Measurements from ENCODE around the gene POLR1F.

The POLR1F gene

GRCh38 chr7:19708397-19709248, at the start of gene POLR1F:
Gene POLR1F, minus strand, starts transcription at chr7:19709037. Its CDS starts 21 bp downstream, at chr7:19709016.
- Histone ChIP-seq H3K9me3 (ENCODE audit: control insufficient read depth in 5 of 5, low read length in 5 of 5) (no peaks in the 10 kb centered on the region), H3K4me3 (ENCODE audit: low read depth in 1 of 5, low read length in 5 of 5) (peak within 1 kb of the TSS; percentile 96 to 100 (median 99)), H3K9ac (ENCODE audit: low read length in 5 of 5) (peak within 1 kb of the TSS; percentile 86 to 95 (median 92)), H3K27ac (ENCODE audit: low read depth, low read length) (peak within 1 kb of the TSS; percentile 61), H3K27me3 (ENCODE audit: control insufficient read depth in 5 of 5, insufficient read depth in 4 of 5, low read length in 5 of 5) (no peaks in the 10 kb centered on the region), H3K36me3 (ENCODE audit: control insufficient read depth in 5 of 5, insufficient read depth in 5 of 5, low read length in 5 of 5) (peaks cover 0 to under 1% (median 0%) of the 10 kb centered on the region in 5 donors), H3K4me1 (ENCODE audit: control insufficient read depth in 5 of 5, insufficient read depth in 5 of 5, low read length in 5 of 5) (peaks cover 6 to 27% (median 23%) of the 10 kb centered on the region in 5 donors)

- no peaks in the 10 kb centered on the region for H3K9me3 ChIP-seq (ENCODE audit: control insufficient read depth in 5 of 5, low read length in 5 of 5)
- no peak overlapping the region for H3K9ac ChIP-seq (ENCODE audit: low read length in 5 of 5)
- no peak overlapping the region for H3K4me3 ChIP-seq (ENCODE audit: low read depth in 1 of 5, low read length in 5 of 5)
- no peaks in the 10 kb centered on the region for H3K36me3 ChIP-seq (ENCODE audit: control insufficient read depth in 5 of 5, insufficient read depth in 5 of 5, low read length in 5 of 5)
- no peaks in the 10 kb centered on the region for H3K27me3 ChIP-seq (ENCODE audit: control insufficient read depth in 5 of 5, insufficient read depth in 4 of 5, low read length in 5 of 5)
- H3K27ac ChIP-seq (ENCODE audit: low read depth, low read length): no peak overlapping the region
- no peaks in the 10 kb centered on the region for H3K4me1 ChIP-seq (ENCODE audit: control insufficient read depth in 5 of 5, insufficient read depth in 5 of 5, low read length in 5 of 5)
These were observed 45.8 kb upstream of the POLR1F start for GRCh38 chr7:19754521-19755116.

- no peak overlapping the region for H3K9ac ChIP-seq (ENCODE audit: low read length in 5 of 5)
These were observed 43.2 kb upstream of the POLR1F start for GRCh38 chr7:19752020-19752419.

GRCh38 chr7:19749658-19750057, 40.8 kb upstream of the POLR1F start:
- no peaks in the 10 kb centered on the region for H3K36me3 ChIP-seq (ENCODE audit: control insufficient read depth in 5 of 5, insufficient read depth in 5 of 5, low read length in 5 of 5)
- H3K27ac ChIP-seq (ENCODE audit: low read depth, low read length): no peak overlapping the region
- H3K9ac ChIP-seq (ENCODE audit: low read length in 5 of 5): no peak overlapping the region
- H3K27me3 ChIP-seq (ENCODE audit: control insufficient read depth in 5 of 5, insufficient read depth in 4 of 5, low read length in 5 of 5): no peaks in the 10 kb centered on the region
- no peaks in the 10 kb centered on the region for H3K4me1 ChIP-seq (ENCODE audit: control insufficient read depth in 5 of 5, insufficient read depth in 5 of 5, low read length in 5 of 5)
- no peak overlapping the region for H3K4me3 ChIP-seq (ENCODE audit: low read depth in 1 of 5, low read length in 5 of 5)
- no peaks in the 10 kb centered on the region for H3K9me3 ChIP-seq (ENCODE audit: control insufficient read depth in 5 of 5, low read length in 5 of 5)

More at GRCh38 chr7:19752020-19752419, 43.2 kb upstream of the POLR1F start:
- Histone ChIP-seq H3K4me1 (ENCODE audit: control insufficient read depth in 5 of 5, insufficient read depth in 5 of 5, low read length in 5 of 5) (no peaks in the 10 kb centered on the region), H3K9me3 (ENCODE audit: control insufficient read depth in 5 of 5, low read length in 5 of 5) (no peaks in the 10 kb centered on the region), H3K4me3 (ENCODE audit: low read depth in 1 of 5, low read length in 5 of 5) (no peak overlapping the region), H3K27me3 (ENCODE audit: control insufficient read depth in 5 of 5, insufficient read depth in 4 of 5, low read length in 5 of 5) (no peaks in the 10 kb centered on the region), H3K36me3 (ENCODE audit: control insufficient read depth in 5 of 5, insufficient read depth in 5 of 5, low read length in 5 of 5) (no peaks in the 10 kb centered on the region), H3K27ac (ENCODE audit: low read depth, low read length) (no peak overlapping the region)

- H3K27me3 ChIP-seq (ENCODE audit: control insufficient read depth in 5 of 5, insufficient read depth in 4 of 5, low read length in 5 of 5): no peaks in the 10 kb centered on the region
- no peak overlapping the region for H3K4me3 ChIP-seq (ENCODE audit: low read depth in 1 of 5, low read length in 5 of 5)
- no peak overlapping the region for H3K9ac ChIP-seq (ENCODE audit: low read length in 5 of 5)
- H3K27ac ChIP-seq (ENCODE audit: low read depth, low read length): no peak overlapping the region
- H3K36me3 ChIP-seq (ENCODE audit: control insufficient read depth in 5 of 5, insufficient read depth in 5 of 5, low read length in 5 of 5): no peaks in the 10 kb centered on the region
- no peaks in the 10 kb centered on the region for H3K4me1 ChIP-seq (ENCODE audit: control insufficient read depth in 5 of 5, insufficient read depth in 5 of 5, low read length in 5 of 5)
- no peaks in the 10 kb centered on the region for H3K9me3 ChIP-seq (ENCODE audit: control insufficient read depth in 5 of 5, low read length in 5 of 5)
These were observed 39.0 kb upstream of the POLR1F start for GRCh38 chr7:19747740-19748339.

GRCh38 chr7:19744075-19744474, 35.2 kb upstream of the POLR1F start:
- Histone ChIP-seq H3K27ac (ENCODE audit: low read depth, low read length) (no peak overlapping the region), H3K9ac (ENCODE audit: low read length in 5 of 5) (no peak overlapping the region), H3K9me3 (ENCODE audit: control insufficient read depth in 5 of 5, low read length in 5 of 5) (no peaks in the 10 kb centered on the region), H3K36me3 (ENCODE audit: control insufficient read depth in 5 of 5, insufficient read depth in 5 of 5, low read length in 5 of 5) (no peaks in the 10 kb centered on the region), H3K4me3 (ENCODE audit: low read depth in 1 of 5, low read length in 5 of 5) (no peak overlapping the region), H3K4me1 (ENCODE audit: control insufficient read depth in 5 of 5, insufficient read depth in 5 of 5, low read length in 5 of 5) (no peaks in the 10 kb centered on the region), H3K27me3 (ENCODE audit: control insufficient read depth in 5 of 5, insufficient read depth in 4 of 5, low read length in 5 of 5) (no peaks in the 10 kb centered on the region)

- no peak overlapping the region for H3K27ac ChIP-seq (ENCODE audit: low read depth, low read length)
- no peak overlapping the region for H3K4me3 ChIP-seq (ENCODE audit: low read depth in 1 of 5, low read length in 5 of 5)
- H3K27me3 ChIP-seq (ENCODE audit: control insufficient read depth in 5 of 5, insufficient read depth in 4 of 5, low read length in 5 of 5): peaks cover 0 to 5% (median 0%) of the 10 kb centered on the region in 5 donors
- no peak overlapping the region for H3K9ac ChIP-seq (ENCODE audit: low read length in 5 of 5)
- no peaks in the 10 kb centered on the region for H3K36me3 ChIP-seq (ENCODE audit: control insufficient read depth in 5 of 5, insufficient read depth in 5 of 5, low read length in 5 of 5)
- no peaks in the 10 kb centered on the region for H3K9me3 ChIP-seq (ENCODE audit: control insufficient read depth in 5 of 5, low read length in 5 of 5)
- H3K4me1 ChIP-seq (ENCODE audit: control insufficient read depth in 5 of 5, insufficient read depth in 5 of 5, low read length in 5 of 5): no peaks in the 10 kb centered on the region
These were observed 19.9 kb upstream of the POLR1F start for GRCh38 chr7:19728716-19729115.

- no peak overlapping the region for H3K27ac ChIP-seq (ENCODE audit: low read depth, low read length)
- no peaks in the 10 kb centered on the region for H3K36me3 ChIP-seq (ENCODE audit: control insufficient read depth in 5 of 5, insufficient read depth in 5 of 5, low read length in 5 of 5)
- H3K4me1 ChIP-seq (ENCODE audit: control insufficient read depth in 5 of 5, insufficient read depth in 5 of 5, low read length in 5 of 5): no peaks in the 10 kb centered on the region
- no peak overlapping the region for H3K4me3 ChIP-seq (ENCODE audit: low read depth in 1 of 5, low read length in 5 of 5)
- H3K9ac ChIP-seq (ENCODE audit: low read length in 5 of 5): no peak overlapping the region
- no peaks in the 10 kb centered on the region for H3K9me3 ChIP-seq (ENCODE audit: control insufficient read depth in 5 of 5, low read length in 5 of 5)
- peaks cover 0 to 5% (median 0%) of the 10 kb centered on the region in 5 donors for H3K27me3 ChIP-seq (ENCODE audit: control insufficient read depth in 5 of 5, insufficient read depth in 4 of 5, low read length in 5 of 5)
These were observed 16.9 kb upstream of the POLR1F start for GRCh38 chr7:19725770-19726169.

- H3K27ac ChIP-seq (ENCODE audit: low read depth, low read length): no peak overlapping the region
These were observed 6.7 kb upstream of the POLR1F start for GRCh38 chr7:19715499-19715898.

GRCh38 chr7:19713676-19714075, 4.8 kb upstream of the POLR1F start:
- H3K36me3 ChIP-seq (ENCODE audit: control insufficient read depth in 5 of 5, insufficient read depth in 5 of 5, low read length in 5 of 5): no peaks in the 10 kb centered on the region

More at GRCh38 chr7:19715499-19715898, 6.7 kb upstream of the POLR1F start:
- no peaks in the 10 kb centered on the region for H3K4me1 ChIP-seq (ENCODE audit: control insufficient read depth in 5 of 5, insufficient read depth in 5 of 5, low read length in 5 of 5)
- no peaks in the 10 kb centered on the region for H3K27me3 ChIP-seq (ENCODE audit: control insufficient read depth in 5 of 5, insufficient read depth in 4 of 5, low read length in 5 of 5)
- H3K36me3 ChIP-seq (ENCODE audit: control insufficient read depth in 5 of 5, insufficient read depth in 5 of 5, low read length in 5 of 5): no peaks in the 10 kb centered on the region
- H3K9me3 ChIP-seq (ENCODE audit: control insufficient read depth in 5 of 5, low read length in 5 of 5): no peaks in the 10 kb centered on the region
- no peak overlapping the region for H3K4me3 ChIP-seq (ENCODE audit: low read depth in 1 of 5, low read length in 5 of 5)
- no peak overlapping the region for H3K9ac ChIP-seq (ENCODE audit: low read length in 5 of 5)

More at GRCh38 chr7:19713676-19714075, 4.8 kb upstream of the POLR1F start:
- H3K9me3 ChIP-seq (ENCODE audit: control insufficient read depth in 5 of 5, low read length in 5 of 5): no peaks in the 10 kb centered on the region
- H3K9ac ChIP-seq (ENCODE audit: low read length in 5 of 5): no peak overlapping the region
- no peaks in the 10 kb centered on the region for H3K27me3 ChIP-seq (ENCODE audit: control insufficient read depth in 5 of 5, insufficient read depth in 4 of 5, low read length in 5 of 5)
- H3K27ac ChIP-seq (ENCODE audit: low read depth, low read length): no peak overlapping the region
- H3K4me3 ChIP-seq (ENCODE audit: low read depth in 1 of 5, low read length in 5 of 5): no peak overlapping the region
- H3K4me1 ChIP-seq (ENCODE audit: control insufficient read depth in 5 of 5, insufficient read depth in 5 of 5, low read length in 5 of 5): peaks cover 2 to 7% (median 7%) of the 10 kb centered on the region in 5 donors
